PFSK-1 (cell line): ENCODE results near the gene LSM14B.

ENCODE experiments used
- FOXP2 ChIP-seq: optimal IDR thresholded peaks from 2 replicates; pipeline ENCODE3; 2011; ENCODE audit warnings: borderline replicate concordance, control low read depth, inconsistent platforms; ENCODE audit not compliant: insufficient read depth; ENCODE audit errors: extremely low read length, extremely low read depth
- POLR2AphosphoS5 ChIP-seq: IDR thresholded peaks from 2 replicates; pipeline ENCODE4 v1.6.1; 2012; ENCODE audit warnings: low read depth, mild to moderate bottlenecking, control low read depth, low read length, moderate library complexity
- REST ChIP-seq, 2 experiments: IDR thresholded peaks; 2 replicates each; pipeline versions ENCODE4 v1.6.1 to v1.8.0; 2011 to 2012; ENCODE audit warnings: low read depth in 2 of 2, low read length in 2 of 2, control low read depth in 1 of 2, inconsistent platforms in 1 of 2, mild to moderate bottlenecking in 1 of 2, moderate library complexity in 1 of 2; ENCODE audit not compliant: insufficient read depth in 1 of 2
- SIN3A ChIP-seq: IDR thresholded peaks from 2 replicates; pipeline ENCODE4 v1.6.1; 2012; ENCODE audit warnings: mild to moderate bottlenecking, low read length, moderate library complexity, borderline replicate concordance; ENCODE audit not compliant: insufficient read depth
- TAF1 ChIP-seq: IDR thresholded peaks from 2 replicates; pipeline ENCODE4 v1.6.1; 2012; ENCODE audit warnings: low read length, control low read depth, borderline replicate concordance; ENCODE audit not compliant: insufficient read depth

GRCh38 chr20:62160253-62160652 lies 38.0 kb downstream of the LSM14B start:
- TF ChIP-seq TAF1: no peak
- TF ChIP-seq REST (IDR thresholded peaks at IDR 0.05; ENCODE audit: insufficient read depth in 1 of 2, low read depth in 2 of 2, low read length in 2 of 2): no peak
- no peak for TF ChIP-seq POLR2AphosphoS5
- no peak for TF ChIP-seq SIN3A
- TF ChIP-seq FOXP2: no peak
